ENCODE results near the gene CIART.

DNA sequence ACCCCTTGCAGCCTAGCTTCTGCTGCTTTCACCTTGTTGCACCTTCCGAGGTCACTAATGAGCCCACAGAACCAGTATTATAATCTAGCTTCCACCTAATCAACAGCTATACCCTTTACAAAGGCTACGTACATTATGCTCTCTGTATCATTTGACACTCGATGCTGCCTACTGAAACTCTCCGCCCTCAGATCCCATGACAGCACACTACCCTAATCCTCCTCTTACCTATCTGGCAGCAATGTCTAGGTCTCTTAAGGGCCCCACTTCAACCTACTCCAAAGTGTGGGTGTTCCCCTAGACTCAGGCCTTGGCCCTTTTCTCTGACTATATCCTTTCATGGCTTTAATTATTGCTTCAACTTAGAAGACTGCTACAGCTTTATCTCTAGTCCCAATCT lies 6.5 kb downstream of the CIART start:
- TF ChIP-seq, protein P1, sequence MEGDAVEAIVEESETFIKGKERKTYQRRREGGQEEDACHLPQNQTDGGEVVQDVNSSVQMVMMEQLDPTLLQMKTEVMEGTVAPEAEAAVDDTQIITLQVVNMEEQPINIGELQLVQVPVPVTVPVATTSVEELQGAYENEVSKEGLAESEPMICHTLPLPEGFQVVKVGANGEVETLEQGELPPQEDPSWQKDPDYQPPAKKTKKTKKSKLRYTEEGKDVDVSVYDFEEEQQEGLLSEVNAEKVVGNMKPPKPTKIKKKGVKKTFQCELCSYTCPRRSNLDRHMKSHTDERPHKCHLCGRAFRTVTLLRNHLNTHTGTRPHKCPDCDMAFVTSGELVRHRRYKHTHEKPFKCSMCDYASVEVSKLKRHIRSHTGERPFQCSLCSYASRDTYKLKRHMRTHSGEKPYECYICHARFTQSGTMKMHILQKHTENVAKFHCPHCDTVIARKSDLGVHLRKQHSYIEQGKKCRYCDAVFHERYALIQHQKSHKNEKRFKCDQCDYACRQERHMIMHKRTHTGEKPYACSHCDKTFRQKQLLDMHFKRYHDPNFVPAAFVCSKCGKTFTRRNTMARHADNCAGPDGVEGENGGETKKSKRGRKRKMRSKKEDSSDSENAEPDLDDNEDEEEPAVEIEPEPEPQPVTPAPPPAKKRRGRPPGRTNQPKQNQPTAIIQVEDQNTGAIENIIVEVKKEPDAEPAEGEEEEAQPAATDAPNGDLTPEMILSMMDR (IDR thresholded peaks at IDR 0.05; ENCODE audit: extremely low read depth in 1 of 2, insufficient read depth in 1 of 2, low read depth in 1 of 2, low read length in 2 of 2), result no peak
- no peak for TF ChIP-seq POLR2A (IDR thresholded peaks at IDR 0.05; ENCODE audit: low read depth, low read length)
- no peak for TF ChIP-seq JUN (IDR thresholded peaks at IDR 0.05; ENCODE audit: borderline replicate concordance, insufficient read depth, insufficient read length, low read depth)
